Hepatocyte (in vitro differentiated cells): Measurements from ENCODE around the gene BCAS1.

ENCODE experiments used
- EZH2 ChIP-seq: fragments of 200-600 bp; sonication (generic); IDR thresholded peaks from 2 replicates; pipeline ENCODE4 v1.6.1; 2016; ENCODE audit warnings: antibody characterized with exemption, mild to moderate bottlenecking, borderline replicate concordance
- TF ChIP-seq, protein P1 (sequence below): fragments of 200-600 bp; sonication (generic); IDR thresholded peaks from 2 replicates; pipeline ENCODE4 v1.5.1; 2016; ENCODE audit warnings: antibody characterized with exemption, mild to moderate bottlenecking; ENCODE audit not compliant: poor library complexity

DNA sequence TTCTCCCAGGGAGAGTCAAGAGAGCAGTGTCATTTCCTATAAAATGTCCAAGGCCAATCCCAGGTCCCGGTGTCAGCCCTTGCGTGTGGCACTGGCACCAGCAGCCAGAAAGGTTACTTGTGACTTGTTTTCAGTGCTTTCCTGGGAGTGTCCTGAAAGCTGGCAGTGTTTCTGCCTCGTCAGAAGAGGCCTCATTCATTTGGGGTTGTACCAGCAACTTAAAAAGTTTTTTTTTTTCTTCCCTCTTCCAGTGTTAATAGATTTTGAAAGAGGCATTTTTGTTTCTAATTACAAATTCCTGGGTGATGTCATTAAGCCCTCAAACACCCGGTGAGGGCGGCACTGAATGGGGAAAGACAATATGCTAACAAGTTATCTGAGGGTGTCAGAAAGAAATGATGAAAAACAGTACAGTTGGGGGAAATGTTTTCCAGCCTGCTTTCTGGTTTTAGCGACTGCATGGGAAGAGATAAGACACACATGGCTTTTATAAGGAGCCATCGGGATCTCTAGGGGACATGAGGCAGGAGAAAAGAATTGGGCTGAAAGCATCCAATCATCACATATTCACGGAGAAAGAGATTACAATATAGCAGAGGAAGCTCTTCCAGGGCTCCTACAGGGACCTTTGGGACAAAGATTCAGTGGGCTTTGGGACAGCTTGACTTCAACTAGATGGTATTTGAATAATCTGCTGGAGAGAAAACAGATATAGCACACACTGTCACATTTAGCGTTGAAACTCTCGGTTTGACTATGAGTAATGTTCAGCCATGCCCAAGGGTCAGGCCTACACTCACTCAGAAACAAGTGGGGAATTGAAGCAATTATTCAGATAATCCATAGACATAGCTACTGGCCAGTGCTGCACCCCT lies 153.0 kb downstream of the BCAS1 start:
- TF ChIP-seq, protein P1, sequence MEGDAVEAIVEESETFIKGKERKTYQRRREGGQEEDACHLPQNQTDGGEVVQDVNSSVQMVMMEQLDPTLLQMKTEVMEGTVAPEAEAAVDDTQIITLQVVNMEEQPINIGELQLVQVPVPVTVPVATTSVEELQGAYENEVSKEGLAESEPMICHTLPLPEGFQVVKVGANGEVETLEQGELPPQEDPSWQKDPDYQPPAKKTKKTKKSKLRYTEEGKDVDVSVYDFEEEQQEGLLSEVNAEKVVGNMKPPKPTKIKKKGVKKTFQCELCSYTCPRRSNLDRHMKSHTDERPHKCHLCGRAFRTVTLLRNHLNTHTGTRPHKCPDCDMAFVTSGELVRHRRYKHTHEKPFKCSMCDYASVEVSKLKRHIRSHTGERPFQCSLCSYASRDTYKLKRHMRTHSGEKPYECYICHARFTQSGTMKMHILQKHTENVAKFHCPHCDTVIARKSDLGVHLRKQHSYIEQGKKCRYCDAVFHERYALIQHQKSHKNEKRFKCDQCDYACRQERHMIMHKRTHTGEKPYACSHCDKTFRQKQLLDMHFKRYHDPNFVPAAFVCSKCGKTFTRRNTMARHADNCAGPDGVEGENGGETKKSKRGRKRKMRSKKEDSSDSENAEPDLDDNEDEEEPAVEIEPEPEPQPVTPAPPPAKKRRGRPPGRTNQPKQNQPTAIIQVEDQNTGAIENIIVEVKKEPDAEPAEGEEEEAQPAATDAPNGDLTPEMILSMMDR = no peak
- no peak for TF ChIP-seq EZH2
